Osteoblast (primary cell): ENCODE results near the gene UNC5A. TPM values are rescaled to one million over a fixed set of nuclear protein-coding genes. Genes with fewer than 3 reads are reported as not detected.
A peak's percentile ranks its signal among the peaks of the same experiment; 100 is the strongest.

Experiments
- DNase-seq: peaks from one replicate; pipeline ENCODE4 v3.0.0; 2011; ENCODE audit warnings: low spot score, mixed read lengths; ENCODE audit not compliant: insufficient read length; ENCODE audit errors: missing footprints
- H2AFZ ChIP-seq: 2 replicates; pipeline ENCODE4 v1.6.0; 2011; ENCODE audit warnings: mild to moderate bottlenecking, low read length
- H3K27ac ChIP-seq: 2 replicates; pipeline ENCODE4 v1.5.1; 2011; ENCODE audit warnings: mild to moderate bottlenecking, low read depth, low read length, moderate library complexity
- H3K27me3 ChIP-seq: 2 replicates; pipeline ENCODE4 v1.6.0; 2012; ENCODE audit warnings: mild to moderate bottlenecking, control low read depth, inconsistent platforms, low read length, moderate library complexity; ENCODE audit not compliant: insufficient read depth
- H3K36me3 ChIP-seq: 2 replicates; pipeline ENCODE4 v1.5.1; 2011; ENCODE audit warnings: mild to moderate bottlenecking, low read length, control low read depth, moderate library complexity; ENCODE audit not compliant: insufficient read depth
- H3K4me1 ChIP-seq: 2 replicates; pipeline ENCODE4 v1.5.1; 2011; ENCODE audit warnings: mild to moderate bottlenecking, low read length, control low read depth, moderate library complexity; ENCODE audit not compliant: insufficient read depth
- H3K4me2 ChIP-seq: 2 replicates; pipeline ENCODE4 v1.6.0; 2011; ENCODE audit warnings: mild to moderate bottlenecking, low read length; ENCODE audit not compliant: insufficient read depth
- H3K4me3 ChIP-seq: fragments of 200-600 bp; sonication (generic); 3 replicates; pipeline ENCODE4 v1.5.1; 2012; ENCODE audit warnings: mild to moderate bottlenecking, low read length, inconsistent platforms; ENCODE audit not compliant: insufficient read depth
- H3K79me2 ChIP-seq: 2 replicates; pipeline ENCODE4 v1.6.0; 2012; ENCODE audit warnings: mild to moderate bottlenecking, low read length, control low read depth, inconsistent platforms; ENCODE audit not compliant: insufficient read depth
- H3K9me3 ChIP-seq: 2 replicates; pipeline ENCODE4 v1.5.1; 2011; ENCODE audit warnings: low read depth, low read length, control low read depth
- H4K20me1 ChIP-seq: 2 replicates; pipeline ENCODE4 v1.6.0; 2012; ENCODE audit warnings: mild to moderate bottlenecking, low read length, control low read depth; ENCODE audit not compliant: insufficient read depth
- CTCF ChIP-seq: IDR thresholded peaks from 2 replicates; pipeline ENCODE4 v1.5.1; 2011; ENCODE audit warnings: mild to moderate bottlenecking, low read depth, low read length, moderate library complexity; ENCODE audit errors: extremely low read depth
- total RNA-seq: library from RNA; depleted of rRNA; stranded (reverse); fragments of >200 nt; gene quantifications from 2 replicates; pipeline ENCODE4 v1.2.3, GENCODE V29; 2012

Gene UNC5A
- total RNA-seq, 1 donor = not detected

GRCh38 chr5:176876506-176877431 lies 66.4 kb downstream of the UNC5A start:
- peak; percentile 89 for DNase-seq
- Histone ChIP-seq H2AFZ (no peak overlapping the region), H3K79me2 (no peaks in the 10 kb centered on the region), H4K20me1 (no peaks in the 10 kb centered on the region), H3K27me3 (peaks cover 31% of the 10 kb centered on the region), H3K4me2 (no peak overlapping the region), H3K4me3 (no peak overlapping the region), H3K9me3 (no peaks in the 10 kb centered on the region), H3K4me1 (no peaks in the 10 kb centered on the region), H3K27ac (no peak overlapping the region), H3K36me3 (no peaks in the 10 kb centered on the region)
- no peak for TF ChIP-seq CTCF

GRCh38 chr5:176877793-176878331 lies 67.5 kb downstream of the UNC5A start:
- Histone ChIP-seq H3K4me2 (no peak overlapping the region), H3K79me2 (no peaks in the 10 kb centered on the region), H2AFZ (no peak overlapping the region), H3K9me3 (no peaks in the 10 kb centered on the region), H3K27me3 (peaks cover 31% of the 10 kb centered on the region), H3K4me1 (no peaks in the 10 kb centered on the region), H4K20me1 (no peaks in the 10 kb centered on the region), H3K27ac (no peak overlapping the region), H3K36me3 (no peaks in the 10 kb centered on the region), H3K4me3 (no peak overlapping the region)
- no peak for TF ChIP-seq CTCF
- DNase-seq = peak; percentile 69

- H3K79me2 ChIP-seq = no peaks in the 10 kb centered on the region
- peaks cover 29% of the 10 kb centered on the region for H3K27me3 ChIP-seq
- no peaks in the 10 kb centered on the region for H3K9me3 ChIP-seq
- no peaks in the 10 kb centered on the region for H3K4me1 ChIP-seq
- no peak overlapping the region for H3K4me3 ChIP-seq
- no peaks in the 10 kb centered on the region for H4K20me1 ChIP-seq
- H3K4me2 ChIP-seq = no peak overlapping the region
- no peaks in the 10 kb centered on the region for H3K36me3 ChIP-seq
- peak; percentile 60 for DNase-seq
- no peak for TF ChIP-seq CTCF
- H3K27ac ChIP-seq = no peak overlapping the region
- no peak overlapping the region for H2AFZ ChIP-seq
Observed at GRCh38 chr5:176878463-176878862, 68.1 kb downstream of the UNC5A start.
